CD14-positive monocyte (primary cell): ENCODE measurements around the gene DLGAP1. TPM values are rescaled to one million over a fixed set of nuclear protein-coding genes. Genes with fewer than 3 reads are reported as not detected.

Experiments used
- DNase-seq, 3 donors: peaks; one replicate each; pipeline ENCODE4 v3.0.0-alpha.2; 2011 to 2022
- H2AFZ ChIP-seq: 2 replicates; pipeline ENCODE4 v1.6.0; 2012; ENCODE audit warnings: mild to moderate bottlenecking, low read depth, low read length, inconsistent platforms; ENCODE audit not compliant: insufficient read depth, poor library complexity, severe bottlenecking
- H3K27ac ChIP-seq, 2 donors: 1 replicate in 1 of 2; 2 replicates in 1 of 2; pipeline ENCODE4 v1.5.1; 2012 to 2013; ENCODE audit warnings: low read length in 2 of 2, control low read depth in 1 of 2, inconsistent platforms in 1 of 2, low read depth in 1 of 2, mild to moderate bottlenecking in 1 of 2
- H3K27me3 ChIP-seq, 2 donors: one replicate each; pipeline versions ENCODE4 v1.6.0 to v1.6.1; 2011 to 2013; ENCODE audit warnings: low read length in 2 of 2; ENCODE audit not compliant: control insufficient read depth in 2 of 2, insufficient read depth in 2 of 2
- H3K36me3 ChIP-seq, 2 donors: replicated peaks in 1 of 2; 1 replicate in 1 of 2; 2 replicates in 1 of 2; pipeline versions ENCODE4 v1.5.1 to v1.6.1; 2012 to 2013; ENCODE audit warnings: low read length in 2 of 2, control low read depth in 1 of 2, inconsistent platforms in 1 of 2, mild to moderate bottlenecking in 1 of 2; ENCODE audit not compliant: insufficient read depth in 2 of 2, control insufficient read depth in 1 of 2
- H3K4me1 ChIP-seq, 2 donors: 1 replicate in 1 of 2; 2 replicates in 1 of 2; pipeline versions ENCODE4 v1.5.1 to v1.6.1; 2012 to 2013; ENCODE audit warnings: low read length in 2 of 2, control low read depth in 1 of 2, inconsistent platforms in 1 of 2, mild to moderate bottlenecking in 1 of 2, moderate library complexity in 1 of 2; ENCODE audit not compliant: insufficient read depth in 2 of 2, control insufficient read depth in 1 of 2
- H3K4me2 ChIP-seq: replicated peaks from 2 replicates; pipeline ENCODE3; 2012; ENCODE audit warnings: low read length, moderate library complexity, mild to moderate bottlenecking; ENCODE audit not compliant: poor library complexity, severe bottlenecking; ENCODE audit errors: extremely low read depth
- H3K4me3 ChIP-seq, 3 experiments: fragments of 200-600 bp in 1 of 3; sonication (generic) in 1 of 3; replicated peaks in 1 of 3; 1 replicate in 2 of 3; 2 replicates in 1 of 3; pipeline ENCODE4 v1.5.1; 2011 to 2013; ENCODE audit warnings: low read length in 3 of 3, mild to moderate bottlenecking in 3 of 3, control low read depth in 2 of 3, low read depth in 2 of 3, inconsistent platforms in 1 of 3, moderate library complexity in 1 of 3
- H3K79me2 ChIP-seq: 2 replicates; pipeline ENCODE4 v1.6.0; 2012; ENCODE audit warnings: mild to moderate bottlenecking, control low read depth, inconsistent platforms, low read length, moderate library complexity; ENCODE audit not compliant: insufficient read depth
- H3K9ac ChIP-seq: 2 replicates; pipeline ENCODE4 v1.6.0; 2017; ENCODE audit warnings: low read length, mild to moderate bottlenecking; ENCODE audit not compliant: insufficient read depth, poor library complexity, severe bottlenecking
- H3K9me3 ChIP-seq, 2 donors: replicated peaks in 1 of 2; 1 replicate in 1 of 2; 2 replicates in 1 of 2; pipeline versions ENCODE4 v1.5.1 to v1.6.1; 2012 to 2013; ENCODE audit warnings: low read length in 2 of 2, control low read depth in 1 of 2; ENCODE audit not compliant: control insufficient read depth in 1 of 2, insufficient read depth in 1 of 2
- H4K20me1 ChIP-seq: 2 replicates; pipeline ENCODE4 v1.6.0; 2012; ENCODE audit warnings: mild to moderate bottlenecking, low read length, control low read depth, moderate library complexity; ENCODE audit not compliant: insufficient read depth
- H3K27ac Mint-ChIP-seq, 7 donors: one replicate each; pipeline ENCODE4 v1.8.0; 2020; ENCODE audit warnings: mild to moderate bottlenecking in 7 of 7, mixed read lengths in 7 of 7, moderate library complexity in 6 of 7, inconsistent platforms in 2 of 7
- H3K27me3 Mint-ChIP-seq, 3 donors: one replicate each; pipeline ENCODE4 v1.8.0; 2021 to 2022; ENCODE audit warnings: low read depth in 3 of 3, mild to moderate bottlenecking in 3 of 3, mixed read lengths in 3 of 3, moderate library complexity in 3 of 3, inconsistent platforms in 1 of 3
- H3K36me3 Mint-ChIP-seq, 2 donors: one replicate each; pipeline ENCODE4 v1.8.0; 2020; ENCODE audit warnings: mixed read lengths in 2 of 2, inconsistent platforms in 1 of 2, mild to moderate bottlenecking in 1 of 2
- H3K4me1 Mint-ChIP-seq: one replicate; pipeline ENCODE4 v1.8.0; 2020; ENCODE audit warnings: mild to moderate bottlenecking, mixed read lengths
- H3K4me3 Mint-ChIP-seq, 2 donors: one replicate each; pipeline ENCODE4 v1.8.0; 2020; ENCODE audit warnings: mild to moderate bottlenecking in 2 of 2, mixed read lengths in 2 of 2, moderate library complexity in 1 of 2
- H3K9me3 Mint-ChIP-seq, 7 donors: one replicate each; pipeline ENCODE4 v1.8.0; 2020 to 2022; ENCODE audit warnings: mixed read lengths in 7 of 7, mild to moderate bottlenecking in 6 of 7, moderate library complexity in 6 of 7, inconsistent platforms in 2 of 7
- CTCF ChIP-seq: fragments of 200-600 bp; IDR thresholded peaks from one replicate; pipeline ENCODE4 v1.8.0; 2022; ENCODE audit warnings: antibody characterized with exemption, mild to moderate bottlenecking
- WGBS: methylation state at CpG from one replicate; pipeline ENCODE4 v1.1.5; 2013; ENCODE audit warnings: missing lambda C conversion rate; ENCODE audit not compliant: insufficient coverage; 5-methylcytosine and 5-hydroxymethylcytosine counted together
- intact Hi-C, 2 donors: fragments of 100-400 bp; cut with micrococcal nuclease; formaldehyde crosslinking; loops; one replicate each; pipeline versions ENCODE4 v1.15.0 to v1.15.1; 2023
- polyA plus RNA-seq, 3 donors: library from polyadenylated mRNA; depleted of rRNA in 1 of 3; unstranded in 2 of 3; stranded (reverse) in 1 of 3; fragments of 300-500 nt in 2 of 3; fragments of >200 nt in 1 of 3; fragmentation: Illumina TruSeq in 2 of 3; gene quantifications; 1 replicate in 2 of 3; 2 replicates in 1 of 3; pipeline ENCODE4 v1.2.3, GENCODE V29; 2012 to 2021

The DLGAP1 gene
- polyA plus RNA-seq, 3 donors: 0.09 to 0.42 TPM; not detected in 1

GRCh38 chr18:3717376-3718025, 737.6 kb downstream of the DLGAP1 start:
- TF ChIP-seq CTCF: no peak
- H3K4me3 Mint-ChIP-seq: peak overlapping the region in 1 of 2 donors; percentile 28
- H3K9me3 Mint-ChIP-seq: no peaks in the 10 kb centered on the region
- WGBS: no CpG with 5 or more reads among the region's 5 CpGs
- no peak overlapping the region for H3K27ac ChIP-seq
- H3K36me3 Mint-ChIP-seq: no peaks in the 10 kb centered on the region
- H3K4me2 ChIP-seq: peak overlapping the region; percentile 18
- no peaks in the 10 kb centered on the region for H3K9me3 ChIP-seq
- peaks cover 43 to 66% of the 10 kb centered on the region in 2 donors for H3K4me1 ChIP-seq
- H3K4me1 Mint-ChIP-seq: peaks cover 53% of the 10 kb centered on the region
- intact Hi-C loops: loop anchor here in 1 of 2 donors (5.0 kb wide), 1 partner anchor 35 kb away; no protein-coding TSS in a partner anchor
- peaks cover 0 to 5% (median 0%) of the 10 kb centered on the region in 3 donors for H3K27me3 Mint-ChIP-seq
- H3K79me2 ChIP-seq: no peaks in the 10 kb centered on the region
- no peaks in the 10 kb centered on the region for H3K36me3 ChIP-seq
- no peak overlapping the region for H2AFZ ChIP-seq
- peak overlapping the region in 3 of 7 donors; percentile 51 to 79 (median 57) for H3K27ac Mint-ChIP-seq
- H3K4me3 ChIP-seq: no peak overlapping the region
- no peaks in the 10 kb centered on the region for H4K20me1 ChIP-seq
- no peak overlapping the region for H3K9ac ChIP-seq
- peak in 2 of 3 donors; percentile 21 to 29 for DNase-seq
- no peaks in the 10 kb centered on the region for H3K27me3 ChIP-seq

DNA sequence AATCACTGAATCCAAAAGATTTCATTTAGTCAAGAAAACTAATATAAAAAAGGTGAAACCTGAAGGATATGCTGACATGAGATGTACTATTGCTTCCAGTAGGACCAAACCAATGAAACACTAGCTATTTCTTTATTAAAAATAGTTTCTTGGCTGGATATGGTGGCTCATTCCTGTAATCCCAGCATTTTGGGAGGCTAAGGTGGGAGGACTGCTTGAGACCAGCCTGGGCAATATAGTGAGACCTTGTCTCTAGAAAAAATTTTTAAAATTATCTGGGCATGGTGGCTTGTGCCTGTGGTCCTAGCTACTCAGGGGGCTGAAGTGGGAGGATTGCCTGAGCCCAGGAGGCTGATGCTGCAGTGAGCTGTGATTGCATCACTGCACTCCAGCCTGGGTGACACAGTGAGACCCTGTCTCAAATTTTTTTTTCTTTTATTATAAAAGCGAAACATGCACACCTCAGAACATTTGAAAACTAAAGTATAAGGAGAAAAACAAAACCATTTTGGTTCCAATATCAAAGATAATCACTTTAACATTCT, 738.9 kb downstream of the DLGAP1 start:
- Mint-ChIP-seq H3K27me3 (peaks cover 0 to 5% (median 2%) of the 10 kb centered on the region in 3 donors), H3K36me3 (no peaks in the 10 kb centered on the region), H3K27ac (no peak overlapping the region), H3K9me3 (peaks cover 0 to 3% (median 0%) of the 10 kb centered on the region in 7 donors), H3K4me3 (no peak overlapping the region), H3K4me1 (peaks cover 52% of the 10 kb centered on the region)
- no peaks in the 10 kb centered on the region for H3K27me3 ChIP-seq
- H3K27ac ChIP-seq: no peak overlapping the region
- no peak overlapping the region for H2AFZ ChIP-seq
- WGBS: no CpG with 5 or more reads among the region's 1 CpG
- no peak overlapping the region for H3K4me3 ChIP-seq
- TF ChIP-seq CTCF: no peak
- intact Hi-C loops: loop anchor here in 1 of 2 donors (5.0 kb wide), 1 partner anchor 36 kb away; no protein-coding TSS in a partner anchor
- no peak overlapping the region for H3K9ac ChIP-seq
- no peaks in the 10 kb centered on the region for H3K36me3 ChIP-seq
- H3K4me2 ChIP-seq: no peak overlapping the region
- peaks cover 40 to 66% of the 10 kb centered on the region in 2 donors for H3K4me1 ChIP-seq
- no peaks in the 10 kb centered on the region for H4K20me1 ChIP-seq
- H3K9me3 ChIP-seq: no peaks in the 10 kb centered on the region
- DNase-seq: no peak
- no peaks in the 10 kb centered on the region for H3K79me2 ChIP-seq
